ENCODE results near the gene MARCHF3.

- TF ChIP-seq PKNOX1 (IDR thresholded peaks at IDR 0.05), result no peak
- no peak for TF ChIP-seq FOXK2 (IDR thresholded peaks at IDR 0.05)
- no peak for TF ChIP-seq ARNT (IDR thresholded peaks at IDR 0.05)
- no peak for TF ChIP-seq ELF4 (IDR thresholded peaks at IDR 0.05)
- no peak for TF ChIP-seq SP1 (IDR thresholded peaks at IDR 0.05)
- no peak for TF ChIP-seq TARDBP (IDR thresholded peaks at IDR 0.05)
- no peak for TF ChIP-seq HDGF (IDR thresholded peaks at IDR 0.05; ENCODE audit: borderline replicate concordance)
- no peak for TF ChIP-seq FOXA1 (IDR thresholded peaks at IDR 0.05)
These were observed 166.2 kb downstream of the MARCHF3 start for GRCh38 chr5:126864042-126864688.
